ENCODE data around the gene MTHFD2L.
A peak's percentile ranks its signal among the peaks of the same experiment; 100 is the strongest.
"Not testable (repeated sequence)": the region's sequence is repeated elsewhere in the genome, so short reads cannot be mapped to it uniquely, and the experiment has no call there.

MTHFD2L gene

GRCh38 chr4:74190919-74191397, 33.0 kb downstream of the MTHFD2L start:
- no peak for DNase-seq

- DNase-seq: no peak
Measured at GRCh38 chr4:74197080-74197479, 39.2 kb downstream of the MTHFD2L start.

GRCh38 chr4:74202062-74202586, 44.2 kb downstream of the MTHFD2L start:
- DNase-seq: no peak

GRCh38 chr4:74203467-74203866, 45.5 kb downstream of the MTHFD2L start:
- DNase-seq: no peak

GRCh38 chr4:74205046-74205445, 47.1 kb downstream of the MTHFD2L start:
- no peak for DNase-seq

- no peak for DNase-seq
Measured at GRCh38 chr4:74205559-74205958, 47.6 kb downstream of the MTHFD2L start.

GRCh38 chr4:74206088-74206825, 48.3 kb downstream of the MTHFD2L start:
- no peak for DNase-seq

GRCh38 chr4:74214457-74215159, 56.7 kb downstream of the MTHFD2L start:
- DNase-seq: not testable (repeated sequence)

- DNase-seq: not testable (repeated sequence)
Measured at GRCh38 chr4:74215236-74215635, 57.3 kb downstream of the MTHFD2L start.

GRCh38 chr4:74217365-74217764, 59.4 kb downstream of the MTHFD2L start:
- no peak for DNase-seq

GRCh38 chr4:74218201-74218600, 60.3 kb downstream of the MTHFD2L start:
- no peak for DNase-seq

GRCh38 chr4:74219240-74219639, 61.3 kb downstream of the MTHFD2L start:
- no peak for DNase-seq

- DNase-seq: no peak
Measured at GRCh38 chr4:74223098-74223497, 65.2 kb downstream of the MTHFD2L start.

GRCh38 chr4:74223801-74224200, 65.9 kb downstream of the MTHFD2L start:
- no peak for DNase-seq

- DNase-seq: peak; percentile 28
Measured at GRCh38 chr4:74228691-74229640, 71.0 kb downstream of the MTHFD2L start.

- DNase-seq: no peak
Measured at GRCh38 chr4:74230902-74231499, 73.1 kb downstream of the MTHFD2L start.

GRCh38 chr4:74235135-74235534, 77.2 kb downstream of the MTHFD2L start:
- no peak for DNase-seq

GRCh38 chr4:74237425-74237966, 79.6 kb downstream of the MTHFD2L start:
- DNase-seq: no peak

- DNase-seq: no peak
Measured at GRCh38 chr4:74244049-74244448, 86.1 kb downstream of the MTHFD2L start.

- no peak for DNase-seq
Measured at GRCh38 chr4:74252933-74253332, 95.0 kb downstream of the MTHFD2L start.

- DNase-seq: no peak
Measured at GRCh38 chr4:74254386-74254785, 96.5 kb downstream of the MTHFD2L start.

GRCh38 chr4:74255096-74255495, 97.2 kb downstream of the MTHFD2L start:
- DNase-seq: no peak
